CD14-positive monocyte (primary cell): ENCODE measurements around the gene RYR2. TPM values are rescaled to one million over a fixed set of nuclear protein-coding genes. Genes with fewer than 3 reads are reported as not detected.

ENCODE experiments used
- DNase-seq, 3 donors: peaks; one replicate each; pipeline ENCODE4 v3.0.0-alpha.2; 2011 to 2022
- H2AFZ ChIP-seq: 2 replicates; pipeline ENCODE4 v1.6.0; 2012; ENCODE audit warnings: mild to moderate bottlenecking, low read depth, low read length, inconsistent platforms; ENCODE audit not compliant: insufficient read depth, poor library complexity, severe bottlenecking
- H3K27ac ChIP-seq, 2 donors: 1 replicate in 1 of 2; 2 replicates in 1 of 2; pipeline ENCODE4 v1.5.1; 2012 to 2013; ENCODE audit warnings: low read length in 2 of 2, control low read depth in 1 of 2, inconsistent platforms in 1 of 2, low read depth in 1 of 2, mild to moderate bottlenecking in 1 of 2
- H3K27me3 ChIP-seq, 2 donors: one replicate each; pipeline versions ENCODE4 v1.6.0 to v1.6.1; 2011 to 2013; ENCODE audit warnings: low read length in 2 of 2; ENCODE audit not compliant: control insufficient read depth in 2 of 2, insufficient read depth in 2 of 2
- H3K36me3 ChIP-seq, 2 donors: replicated peaks in 1 of 2; 1 replicate in 1 of 2; 2 replicates in 1 of 2; pipeline versions ENCODE4 v1.5.1 to v1.6.1; 2012 to 2013; ENCODE audit warnings: low read length in 2 of 2, control low read depth in 1 of 2, inconsistent platforms in 1 of 2, mild to moderate bottlenecking in 1 of 2; ENCODE audit not compliant: insufficient read depth in 2 of 2, control insufficient read depth in 1 of 2
- H3K4me1 ChIP-seq, 2 donors: 1 replicate in 1 of 2; 2 replicates in 1 of 2; pipeline versions ENCODE4 v1.5.1 to v1.6.1; 2012 to 2013; ENCODE audit warnings: low read length in 2 of 2, control low read depth in 1 of 2, inconsistent platforms in 1 of 2, mild to moderate bottlenecking in 1 of 2, moderate library complexity in 1 of 2; ENCODE audit not compliant: insufficient read depth in 2 of 2, control insufficient read depth in 1 of 2
- H3K4me2 ChIP-seq: replicated peaks from 2 replicates; pipeline ENCODE3; 2012; ENCODE audit warnings: low read length, moderate library complexity, mild to moderate bottlenecking; ENCODE audit not compliant: poor library complexity, severe bottlenecking; ENCODE audit errors: extremely low read depth
- H3K4me3 ChIP-seq, 3 experiments: fragments of 200-600 bp in 1 of 3; sonication (generic) in 1 of 3; replicated peaks in 1 of 3; 1 replicate in 2 of 3; 2 replicates in 1 of 3; pipeline ENCODE4 v1.5.1; 2011 to 2013; ENCODE audit warnings: low read length in 3 of 3, mild to moderate bottlenecking in 3 of 3, control low read depth in 2 of 3, low read depth in 2 of 3, inconsistent platforms in 1 of 3, moderate library complexity in 1 of 3
- H3K79me2 ChIP-seq: 2 replicates; pipeline ENCODE4 v1.6.0; 2012; ENCODE audit warnings: mild to moderate bottlenecking, control low read depth, inconsistent platforms, low read length, moderate library complexity; ENCODE audit not compliant: insufficient read depth
- H3K9ac ChIP-seq: 2 replicates; pipeline ENCODE4 v1.6.0; 2017; ENCODE audit warnings: low read length, mild to moderate bottlenecking; ENCODE audit not compliant: insufficient read depth, poor library complexity, severe bottlenecking
- H3K9me3 ChIP-seq, 2 donors: replicated peaks in 1 of 2; 1 replicate in 1 of 2; 2 replicates in 1 of 2; pipeline versions ENCODE4 v1.5.1 to v1.6.1; 2012 to 2013; ENCODE audit warnings: low read length in 2 of 2, control low read depth in 1 of 2; ENCODE audit not compliant: control insufficient read depth in 1 of 2, insufficient read depth in 1 of 2
- H4K20me1 ChIP-seq: 2 replicates; pipeline ENCODE4 v1.6.0; 2012; ENCODE audit warnings: mild to moderate bottlenecking, low read length, control low read depth, moderate library complexity; ENCODE audit not compliant: insufficient read depth
- H3K27ac Mint-ChIP-seq, 7 donors: one replicate each; pipeline ENCODE4 v1.8.0; 2020; ENCODE audit warnings: mild to moderate bottlenecking in 7 of 7, mixed read lengths in 7 of 7, moderate library complexity in 6 of 7, inconsistent platforms in 2 of 7
- H3K27me3 Mint-ChIP-seq, 3 donors: one replicate each; pipeline ENCODE4 v1.8.0; 2021 to 2022; ENCODE audit warnings: low read depth in 3 of 3, mild to moderate bottlenecking in 3 of 3, mixed read lengths in 3 of 3, moderate library complexity in 3 of 3, inconsistent platforms in 1 of 3
- H3K36me3 Mint-ChIP-seq, 2 donors: one replicate each; pipeline ENCODE4 v1.8.0; 2020; ENCODE audit warnings: mixed read lengths in 2 of 2, inconsistent platforms in 1 of 2, mild to moderate bottlenecking in 1 of 2
- H3K4me1 Mint-ChIP-seq: one replicate; pipeline ENCODE4 v1.8.0; 2020; ENCODE audit warnings: mild to moderate bottlenecking, mixed read lengths
- H3K4me3 Mint-ChIP-seq, 2 donors: one replicate each; pipeline ENCODE4 v1.8.0; 2020; ENCODE audit warnings: mild to moderate bottlenecking in 2 of 2, mixed read lengths in 2 of 2, moderate library complexity in 1 of 2
- H3K9me3 Mint-ChIP-seq, 7 donors: one replicate each; pipeline ENCODE4 v1.8.0; 2020 to 2022; ENCODE audit warnings: mixed read lengths in 7 of 7, mild to moderate bottlenecking in 6 of 7, moderate library complexity in 6 of 7, inconsistent platforms in 2 of 7
- CTCF ChIP-seq: fragments of 200-600 bp; IDR thresholded peaks from one replicate; pipeline ENCODE4 v1.8.0; 2022; ENCODE audit warnings: antibody characterized with exemption, mild to moderate bottlenecking
- WGBS: methylation state at CpG from one replicate; pipeline ENCODE4 v1.1.5; 2013; ENCODE audit warnings: missing lambda C conversion rate; ENCODE audit not compliant: insufficient coverage; 5-methylcytosine and 5-hydroxymethylcytosine counted together
- intact Hi-C, 2 donors: fragments of 100-400 bp; cut with micrococcal nuclease; formaldehyde crosslinking; loops; one replicate each; pipeline versions ENCODE4 v1.15.0 to v1.15.1; 2023
- polyA plus RNA-seq, 3 donors: library from polyadenylated mRNA; depleted of rRNA in 1 of 3; unstranded in 2 of 3; stranded (reverse) in 1 of 3; fragments of 300-500 nt in 2 of 3; fragments of >200 nt in 1 of 3; fragmentation: Illumina TruSeq in 2 of 3; gene quantifications; 1 replicate in 2 of 3; 2 replicates in 1 of 3; pipeline ENCODE4 v1.2.3, GENCODE V29; 2012 to 2021

The RYR2 gene
- polyA plus RNA-seq, 3 donors = not detected

GRCh38 chr1:237181743-237182317, 139.8 kb downstream of the RYR2 start:
- no peaks in the 10 kb centered on the region for H3K36me3 ChIP-seq
- no peak overlapping the region for H3K4me2 ChIP-seq
- no peak overlapping the region for H3K4me3 ChIP-seq
- no peaks in the 10 kb centered on the region for H3K9me3 ChIP-seq
- no peak for DNase-seq
- H2AFZ ChIP-seq = no peak overlapping the region
- H3K27ac ChIP-seq = no peak overlapping the region
- H3K9ac ChIP-seq = no peak overlapping the region
- Mint-ChIP-seq H3K27ac (no peak overlapping the region), H3K9me3 (peaks cover 0 to 6% (median 0%) of the 10 kb centered on the region in 7 donors), H3K27me3 (peaks cover 1 to 2% (median 1%) of the 10 kb centered on the region in 3 donors), H3K36me3 (no peaks in the 10 kb centered on the region), H3K4me1 (no peaks in the 10 kb centered on the region), H3K4me3 (no peak overlapping the region)
- H3K27me3 ChIP-seq = no peaks in the 10 kb centered on the region
- intact Hi-C loops = no loop called here
- WGBS = 75% methylated on average over 1 of the region's 12 CpGs
- no peaks in the 10 kb centered on the region for H3K79me2 ChIP-seq
- H4K20me1 ChIP-seq = no peaks in the 10 kb centered on the region
- no peak for TF ChIP-seq CTCF
- no peaks in the 10 kb centered on the region for H3K4me1 ChIP-seq

GRCh38 chr1:237183963-237184540, 142.1 kb downstream of the RYR2 start:
- no peak overlapping the region for H3K27ac Mint-ChIP-seq
- H3K9ac ChIP-seq = no peak overlapping the region
- H3K9me3 ChIP-seq = no peaks in the 10 kb centered on the region
- H3K36me3 ChIP-seq = no peaks in the 10 kb centered on the region
- H4K20me1 ChIP-seq = no peaks in the 10 kb centered on the region
- H3K4me1 Mint-ChIP-seq = no peaks in the 10 kb centered on the region
- no peaks in the 10 kb centered on the region for H3K36me3 Mint-ChIP-seq
- peaks cover 0 to 6% (median 0%) of the 10 kb centered on the region in 7 donors for H3K9me3 Mint-ChIP-seq
- DNase-seq = no peak
- H3K27me3 ChIP-seq = no peaks in the 10 kb centered on the region
- H3K79me2 ChIP-seq = no peaks in the 10 kb centered on the region
- no peak overlapping the region for H3K4me2 ChIP-seq
- peaks cover 1 to 7% (median 2%) of the 10 kb centered on the region in 3 donors for H3K27me3 Mint-ChIP-seq
- H3K4me3 Mint-ChIP-seq = no peak overlapping the region
- TF ChIP-seq CTCF = no peak
- H3K27ac ChIP-seq = no peak overlapping the region
- no peaks in the 10 kb centered on the region for H3K4me1 ChIP-seq
- intact Hi-C loops = no loop called here
- WGBS = 47% methylated on average over 3 of the region's 7 CpGs
- no peak overlapping the region for H2AFZ ChIP-seq
- no peak overlapping the region for H3K4me3 ChIP-seq
